ACHN (cell line): ENCODE results near the gene COL4A4.

Experiments used
- DNase-seq: peaks from one replicate; pipeline ENCODE4 v3.0.0-alpha.2; 2015
- in situ Hi-C: cut with HindIII; loops from 2 replicates; pipeline ENCODE4 v1.10.0; 2017; ENCODE audit warnings: low sequenced_read_pairs, low pct_ligation_motif_present, low pct_unique_long_range_greater_than_20kb

COL4A4 gene

DNA sequence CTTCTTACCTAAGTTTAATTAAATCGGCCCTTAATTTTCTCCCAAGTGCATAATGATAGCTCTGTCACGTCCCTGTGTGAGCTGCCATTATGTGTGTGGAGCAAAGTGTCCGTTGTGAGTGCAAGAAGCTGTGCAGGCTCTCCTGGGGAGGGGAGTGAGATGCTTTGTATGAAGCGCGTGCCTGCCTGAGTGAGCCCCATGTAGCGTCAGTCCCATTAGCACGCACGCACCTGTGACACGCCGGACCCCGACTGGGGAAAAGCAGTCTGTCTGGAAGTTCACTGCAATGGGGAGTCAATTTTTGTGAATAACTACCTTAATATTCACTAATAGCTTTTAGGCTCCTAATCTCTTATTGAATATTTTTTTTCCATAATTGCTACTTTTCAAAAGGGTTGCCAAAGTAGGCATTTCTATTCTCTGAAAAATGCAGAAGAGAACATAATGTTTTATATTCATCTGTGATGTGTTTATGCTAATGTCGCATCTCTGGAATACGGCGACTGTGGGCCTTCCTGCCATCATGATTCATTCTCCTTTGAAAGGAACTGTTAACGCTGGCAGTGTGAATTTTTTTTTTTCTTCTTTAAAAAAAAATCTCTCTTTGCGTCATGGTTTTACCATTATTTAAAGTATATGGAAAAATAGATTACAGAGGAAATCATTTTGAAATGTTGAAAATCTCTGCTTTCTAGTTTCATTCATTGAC, 157.7 kb downstream of the COL4A4 start:
- DNase-seq: no peak

DNA sequence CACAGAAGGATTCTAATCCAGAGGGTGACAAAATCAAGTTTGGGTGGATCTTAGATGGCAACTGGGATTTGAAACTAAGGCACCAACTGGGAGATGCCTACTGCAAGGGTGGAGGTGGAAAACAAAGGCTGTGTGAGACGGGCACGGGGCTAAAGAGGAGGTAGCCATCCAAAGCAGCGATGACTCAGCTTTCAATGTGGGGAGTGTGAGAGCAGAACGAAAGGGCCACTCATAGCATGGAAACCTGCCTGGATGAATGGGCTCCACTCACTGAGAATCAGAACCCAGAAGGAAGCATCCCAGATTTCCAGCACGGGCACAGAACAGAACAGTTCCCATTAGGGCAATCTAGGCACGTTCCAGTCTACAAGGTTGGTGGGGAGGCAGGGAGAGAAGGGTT, 159.5 kb downstream of the COL4A4 start:
- in situ Hi-C loops: no loop called here
- DNase-seq: no peak

More for the DNA sequence above, 157.7 kb downstream of the COL4A4 start:
- in situ Hi-C loops: no loop called here

DNA sequence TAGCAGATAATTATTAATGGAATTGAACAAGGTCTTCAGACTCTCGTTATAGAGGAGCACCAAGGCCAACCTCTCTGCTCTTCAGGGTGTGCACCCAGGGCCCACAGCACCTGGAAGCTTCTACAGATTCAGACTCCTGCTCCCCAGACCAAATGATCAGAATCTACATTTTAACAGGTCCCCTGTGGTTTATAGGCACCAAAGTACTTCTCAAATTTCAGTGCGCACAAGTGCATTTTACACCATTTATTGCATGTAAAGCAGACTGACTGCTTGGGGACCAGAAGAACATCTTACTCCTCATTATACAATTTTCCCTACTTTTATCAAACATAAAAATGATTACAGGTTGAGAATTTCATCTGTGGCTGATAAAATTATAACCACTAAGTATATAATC, 163.9 kb downstream of the COL4A4 start:
- no peak for DNase-seq
- in situ Hi-C loops: no loop called here

DNA sequence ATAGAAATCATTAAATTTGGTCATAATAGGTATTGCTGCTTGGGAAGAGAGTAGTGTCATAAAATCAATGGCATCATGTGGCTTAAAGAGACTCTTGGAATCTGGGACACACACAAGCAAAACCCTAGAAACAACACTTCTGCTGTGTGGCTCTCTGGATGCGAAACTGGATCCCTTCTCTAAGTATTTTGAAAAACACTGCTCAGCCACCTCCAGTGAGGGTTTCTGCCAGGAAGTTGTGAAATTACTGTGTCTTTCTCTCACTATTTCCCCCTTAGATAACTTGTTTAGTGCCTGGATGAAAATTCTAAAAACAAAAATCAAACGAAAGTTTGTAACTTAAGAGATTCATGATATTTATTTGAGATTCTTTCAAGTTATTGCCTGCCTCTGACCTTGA, 164.3 kb downstream of the COL4A4 start:
- in situ Hi-C loops: no loop called here
- no peak for DNase-seq

DNA sequence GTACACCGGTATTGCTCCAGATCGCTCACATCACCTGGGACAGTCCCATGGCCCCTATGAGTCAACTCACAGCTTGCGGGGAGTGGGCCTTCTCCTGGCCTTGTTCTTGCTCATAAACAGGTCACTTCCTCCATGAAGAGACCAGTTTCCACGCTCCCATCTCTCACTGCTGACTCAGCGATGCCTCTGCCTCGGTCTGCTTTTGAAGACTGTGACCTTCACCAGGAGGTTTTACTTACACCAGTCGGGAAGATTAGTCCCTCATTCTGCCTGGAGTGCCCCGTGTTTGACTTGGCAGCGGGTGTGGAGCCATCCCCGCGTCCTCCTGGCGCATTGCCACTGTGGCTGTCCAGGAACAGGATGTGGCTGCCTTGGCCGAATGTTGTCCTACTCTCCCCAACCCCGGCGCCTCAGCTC, 168.4 kb downstream of the COL4A4 start:
- peak; percentile 33 for DNase-seq
- in situ Hi-C loops: no loop called here

DNA sequence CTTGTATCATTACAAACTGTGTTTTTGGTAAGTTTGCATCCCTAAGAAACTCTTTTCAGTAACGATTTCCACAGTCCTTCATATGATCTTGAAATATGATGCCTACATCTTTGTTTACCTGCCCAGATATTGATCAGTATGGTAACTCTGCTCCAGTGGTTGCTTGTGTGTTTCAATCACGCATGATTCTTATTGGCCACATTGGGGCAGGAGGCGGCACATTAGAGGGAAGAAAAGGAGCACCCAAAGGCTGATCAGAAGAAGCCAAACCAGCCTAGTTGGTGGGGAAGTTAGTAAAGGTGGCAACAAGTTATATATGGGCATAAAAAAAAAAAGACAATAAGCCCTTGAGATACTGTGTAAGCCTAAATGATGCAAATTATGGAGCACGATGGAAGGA, 169.2 kb downstream of the COL4A4 start:
- no peak for DNase-seq
- in situ Hi-C loops: no loop called here

DNA sequence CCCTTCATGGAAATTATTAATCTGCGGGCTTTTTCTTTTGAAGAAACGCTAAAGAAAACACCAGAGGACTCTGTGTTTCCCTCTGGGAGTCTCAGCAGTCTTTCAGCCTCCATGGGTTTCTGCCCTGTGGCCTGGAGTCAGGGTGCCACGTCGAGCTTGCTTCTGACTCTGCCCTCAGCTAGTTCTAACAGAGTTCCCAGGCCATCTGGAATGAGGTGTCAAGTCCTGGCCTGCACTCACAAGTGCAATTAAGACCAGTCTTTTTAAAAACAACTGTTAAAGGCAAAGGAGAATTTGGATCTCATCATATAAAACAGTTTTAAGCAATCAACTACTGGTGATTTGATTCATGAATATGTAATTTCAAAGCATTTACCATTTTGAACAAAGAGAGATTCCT, 170.8 kb downstream of the COL4A4 start:
- in situ Hi-C loops: no loop called here
- DNase-seq: no peak

DNA sequence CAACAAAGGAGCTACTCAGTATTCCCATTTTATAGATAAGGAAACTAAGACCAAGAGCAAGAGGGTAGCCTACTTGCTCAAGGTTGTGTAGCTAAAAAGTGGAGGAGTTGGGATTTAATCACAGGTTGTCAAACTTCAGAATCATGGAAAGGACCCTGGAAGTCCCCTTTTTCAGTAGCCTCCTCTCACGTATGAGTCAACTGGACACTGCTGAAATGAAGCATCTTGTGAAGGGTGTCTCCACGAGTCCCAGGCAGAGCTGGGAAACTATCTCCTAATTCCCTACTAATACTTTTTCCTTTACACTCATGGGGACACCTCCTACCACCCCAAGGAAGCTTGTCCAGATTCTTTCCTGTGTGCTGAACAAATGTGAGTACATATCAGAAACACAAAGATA, 172.3 kb downstream of the COL4A4 start:
- no peak for DNase-seq
- in situ Hi-C loops: no loop called here

DNA sequence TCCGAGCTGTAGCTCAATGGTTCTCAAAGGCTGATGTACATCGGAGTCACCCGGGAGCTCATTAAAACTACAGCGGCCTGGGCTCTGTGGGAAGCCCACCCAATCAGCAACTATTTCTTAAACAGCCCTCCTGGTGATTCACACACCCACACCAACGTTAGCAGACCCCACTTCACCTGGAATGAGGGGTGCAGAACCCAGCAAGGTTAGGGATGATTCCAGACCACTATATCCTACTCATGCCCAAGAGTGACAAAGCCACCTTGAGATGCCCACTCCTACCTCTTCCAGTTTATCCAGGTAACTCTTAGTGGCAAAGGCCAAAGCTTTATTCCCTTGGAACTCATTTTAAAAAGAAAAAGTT, 178.4 kb downstream of the COL4A4 start:
- no peak for DNase-seq
- in situ Hi-C loops: no loop called here

DNA sequence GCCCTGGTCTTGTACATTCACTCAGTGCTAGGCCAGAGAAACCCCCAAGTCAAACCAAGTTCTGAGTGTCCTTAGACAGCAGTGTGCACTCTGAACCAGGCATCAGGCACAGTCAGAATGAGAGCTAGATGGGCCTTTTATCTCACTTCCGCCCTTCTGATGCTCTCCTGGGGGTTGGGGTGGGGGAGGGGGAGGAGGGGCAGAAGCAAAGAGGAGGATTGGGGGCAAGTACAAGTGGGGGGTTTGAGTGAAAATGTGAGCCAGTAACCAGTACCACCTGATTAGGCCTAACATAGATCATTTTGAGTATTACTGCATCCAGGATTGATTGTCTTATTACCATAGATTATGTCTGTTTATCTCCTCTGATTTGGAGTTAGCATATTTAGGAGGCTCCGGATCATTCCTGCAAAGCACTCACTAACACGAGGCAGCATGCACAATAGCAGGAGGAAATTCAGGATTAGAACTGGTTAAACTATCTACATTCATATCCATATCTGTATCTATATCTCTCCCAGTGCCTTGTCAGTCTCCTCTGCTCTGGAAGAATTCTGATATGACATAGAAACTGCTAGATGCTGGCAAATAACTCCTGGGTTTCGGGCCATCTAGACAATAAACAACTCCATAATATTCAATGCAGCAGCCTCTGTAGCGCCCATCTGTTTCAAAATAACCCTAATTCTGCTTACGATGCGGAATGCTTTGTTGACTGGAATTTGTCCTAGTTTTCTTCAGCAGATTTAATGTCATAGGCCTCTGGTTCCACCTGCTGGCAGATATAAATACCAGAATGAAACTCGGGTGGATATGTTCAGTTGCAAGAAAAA, 179.0 kb downstream of the COL4A4 start:
- peak; percentile 68 for DNase-seq
- in situ Hi-C loops: no loop called here

DNA sequence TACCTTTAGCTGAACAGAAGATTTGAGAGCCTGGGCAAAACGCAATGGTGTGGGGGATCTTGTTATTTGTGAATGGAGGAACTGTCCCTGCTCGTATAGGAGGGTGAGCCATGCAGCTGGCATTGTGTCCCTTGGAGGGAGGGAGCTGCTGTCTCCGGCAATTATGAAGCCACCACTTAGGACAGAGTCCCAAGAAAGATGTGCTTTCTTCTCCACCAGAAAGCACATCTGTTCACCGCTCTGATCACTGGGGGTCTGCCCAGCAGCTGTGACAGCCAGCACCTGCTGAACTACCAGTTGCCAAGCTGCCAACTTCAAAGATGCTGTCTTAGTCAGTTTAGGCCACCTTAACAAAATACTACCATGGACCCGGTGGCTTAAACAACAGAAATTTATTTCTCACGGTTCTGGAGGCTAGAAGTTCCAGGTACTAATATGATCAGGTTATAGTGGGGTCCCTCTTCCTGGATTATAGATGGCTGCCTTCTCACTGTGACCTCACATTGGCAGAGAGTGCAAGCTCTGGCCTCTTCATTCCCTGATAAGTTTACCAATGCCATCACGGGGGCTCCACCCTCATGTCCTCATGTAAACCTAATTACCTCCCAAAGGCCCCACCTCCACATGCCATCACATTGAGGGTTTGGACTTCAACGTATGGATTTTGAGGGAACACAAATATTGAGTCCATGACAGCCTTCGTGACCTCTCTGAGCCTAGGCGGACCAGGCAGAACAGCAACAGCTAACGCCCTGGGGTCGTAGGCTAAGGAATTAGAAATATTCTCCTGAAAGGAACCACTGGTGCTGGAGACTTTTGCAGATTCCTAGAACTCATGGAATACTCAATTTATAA, 179.9 kb downstream of the COL4A4 start:
- in situ Hi-C loops: no loop called here

DNA sequence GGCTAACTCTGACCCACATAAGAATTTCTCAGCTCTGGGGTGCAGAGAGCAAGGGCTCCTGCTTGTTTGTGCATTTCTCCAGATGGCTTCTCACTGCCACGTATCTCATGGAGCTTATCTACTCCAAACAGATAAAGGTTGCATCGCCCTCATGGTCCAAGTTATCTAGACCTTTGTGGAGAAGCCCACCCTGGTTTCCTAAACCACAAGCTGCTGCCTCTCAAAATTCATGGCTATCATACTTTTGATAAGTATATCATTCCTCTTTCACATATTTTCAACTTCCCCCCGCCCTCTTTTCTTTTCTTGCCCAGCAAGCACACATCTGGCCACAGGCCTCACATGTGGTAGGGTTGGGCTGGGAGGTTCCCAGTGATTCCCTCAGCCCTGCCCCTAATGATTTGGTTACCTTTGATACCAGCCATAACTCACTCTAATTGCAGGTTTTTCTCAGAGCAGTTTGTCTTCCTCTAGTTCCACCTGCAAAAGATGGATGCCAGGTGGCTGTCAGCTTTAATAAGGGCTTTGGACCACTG, 182.1 kb downstream of the COL4A4 start:
- in situ Hi-C loops: no loop called here
- no peak for DNase-seq

More for the DNA sequence above, 179.9 kb downstream of the COL4A4 start:
- no peak for DNase-seq

DNA sequence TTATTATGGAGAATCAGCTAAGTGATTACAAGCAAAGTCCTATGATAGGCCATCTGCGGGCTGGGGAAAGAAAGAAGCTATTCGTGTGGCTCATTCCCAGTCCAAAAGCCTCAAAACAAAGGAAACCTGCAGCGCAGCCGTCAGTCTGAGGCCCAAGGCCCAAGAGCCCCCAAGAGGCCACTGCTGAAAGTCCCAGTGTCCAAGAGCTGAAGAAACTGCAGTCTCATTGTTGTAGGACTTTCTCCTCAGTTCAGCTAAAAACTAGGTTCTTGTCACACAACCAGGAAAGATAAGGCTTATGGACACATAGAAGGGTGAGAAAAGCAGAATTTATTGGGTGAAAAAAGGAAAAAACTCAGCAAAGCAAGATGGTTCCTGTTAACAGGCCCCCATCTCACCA, 185.0 kb downstream of the COL4A4 start:
- DNase-seq: no peak
- in situ Hi-C loops: no loop called here

DNA sequence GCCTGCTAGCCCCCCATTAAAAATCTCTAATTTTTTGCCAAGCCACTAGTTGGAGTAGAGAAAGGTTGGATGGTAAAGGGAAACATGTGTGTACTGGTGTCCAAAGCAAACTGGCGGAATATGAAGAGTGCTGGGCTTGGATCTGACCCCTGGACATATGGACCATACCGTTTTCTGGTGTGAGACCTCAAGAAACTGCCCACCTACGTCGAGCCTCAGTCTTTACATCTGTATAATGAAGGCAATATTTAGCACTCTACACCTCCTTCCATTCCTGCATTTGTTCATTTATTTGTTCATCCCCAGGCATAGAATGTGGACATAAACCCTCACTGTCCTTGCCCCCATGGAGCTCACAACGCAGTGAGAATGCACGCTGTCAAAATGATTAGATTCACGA, 185.7 kb downstream of the COL4A4 start:
- no peak for DNase-seq
- in situ Hi-C loops: no loop called here

DNA sequence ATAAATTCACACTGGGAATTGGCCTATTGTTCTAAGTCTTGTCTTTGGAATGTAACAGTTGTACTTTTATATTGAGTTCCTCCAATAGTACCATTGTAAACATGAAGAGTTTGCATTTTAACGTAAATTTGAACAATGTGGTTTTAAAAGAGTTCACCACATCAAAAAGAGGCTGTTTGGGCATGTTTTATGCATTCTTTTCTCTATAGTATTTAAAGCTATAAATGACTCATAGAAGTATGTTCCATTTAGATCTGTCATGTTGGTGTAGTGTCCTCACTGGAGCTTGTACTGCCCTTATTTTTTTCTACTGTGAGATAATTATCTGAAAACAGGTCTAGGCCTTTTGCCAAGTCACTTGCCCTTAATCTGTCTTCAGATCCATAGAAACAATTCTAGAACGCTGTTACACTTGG, 186.2 kb downstream of the COL4A4 start:
- in situ Hi-C loops: no loop called here
- DNase-seq: no peak

DNA sequence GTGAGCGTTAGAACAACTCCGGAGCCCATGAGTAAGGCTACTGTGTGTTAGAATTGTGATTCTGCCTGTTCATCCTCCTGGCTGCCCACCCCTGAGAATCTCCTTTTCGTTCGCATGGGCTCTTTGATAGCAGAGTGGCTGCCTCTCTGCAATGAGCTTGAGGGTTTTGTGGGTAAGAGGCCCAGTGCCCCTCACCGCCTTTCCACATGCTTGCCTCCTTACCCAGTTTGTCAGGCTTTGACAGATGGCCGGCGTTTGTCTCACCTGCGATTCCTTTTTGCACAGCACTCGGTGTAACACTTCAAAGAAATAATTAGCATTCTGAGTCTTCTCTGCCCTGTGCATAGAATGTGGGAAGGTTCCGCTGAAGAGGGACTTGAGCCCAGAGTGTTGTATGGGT, 190.2 kb downstream of the COL4A4 start:
- in situ Hi-C loops: no loop called here
- DNase-seq: no peak

DNA sequence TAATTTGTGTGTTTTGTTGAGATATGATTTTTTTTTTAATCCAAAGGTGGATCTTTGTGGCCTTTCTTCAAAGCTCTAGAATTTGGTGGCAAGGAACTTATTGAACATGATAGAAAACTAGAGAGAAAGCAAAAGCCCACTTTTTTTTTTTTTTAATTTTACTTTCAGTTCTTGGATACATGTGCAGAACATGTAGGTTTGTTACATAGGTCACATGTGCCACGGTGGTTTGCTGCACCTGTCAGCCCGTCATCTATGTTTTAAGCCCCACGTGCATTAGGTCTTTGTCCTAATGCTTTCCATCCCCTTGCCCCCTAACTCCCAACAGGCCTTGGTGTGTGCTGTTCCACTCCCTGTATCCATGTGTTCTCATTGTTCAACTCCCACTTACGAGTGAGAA, 192.2 kb downstream of the COL4A4 start:
- in situ Hi-C loops: no loop called here
- no peak for DNase-seq

DNA sequence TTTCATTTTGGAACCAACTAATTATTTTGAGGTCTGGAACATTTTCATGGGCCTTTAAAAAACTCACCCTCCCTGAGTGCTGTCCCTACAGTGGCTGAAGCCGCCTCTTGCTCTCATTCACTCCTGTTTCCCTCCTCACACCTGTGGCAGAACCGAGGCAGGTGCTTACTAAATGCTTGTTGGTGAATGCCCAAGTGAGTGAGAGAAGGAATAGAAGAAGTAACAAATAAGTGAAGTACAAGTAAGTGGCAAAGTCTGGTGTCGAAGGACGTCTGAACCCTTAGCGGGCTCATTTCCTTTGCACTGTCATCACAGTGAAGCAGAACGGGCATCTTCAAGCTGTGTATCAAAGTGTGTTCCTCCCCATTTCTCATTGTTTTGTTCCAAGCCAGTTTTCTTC, 192.9 kb downstream of the COL4A4 start:
- no peak for DNase-seq
- in situ Hi-C loops: no loop called here

DNA sequence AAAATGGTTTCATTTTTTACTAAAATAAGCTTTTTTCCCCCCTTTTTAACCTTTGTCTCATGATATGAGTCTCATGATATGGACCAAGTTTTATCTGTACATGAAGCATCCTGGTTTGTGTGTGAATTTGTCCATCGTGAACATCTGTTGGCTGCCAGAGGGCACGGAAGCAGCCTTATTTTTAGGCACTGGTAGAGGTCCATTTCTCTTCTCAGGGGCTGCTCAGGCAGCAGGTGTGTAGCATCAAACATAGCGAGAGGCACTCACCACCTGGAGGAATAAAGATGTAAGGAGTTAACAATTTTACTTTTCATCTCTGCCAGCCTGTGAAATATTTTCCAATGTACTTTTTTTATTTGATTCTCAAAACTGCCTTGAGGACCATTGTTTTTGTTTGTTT, 193.6 kb downstream of the COL4A4 start:
- in situ Hi-C loops: no loop called here
- no peak for DNase-seq
